Measurements from ENCODE around the gene UBE2E1.

DNA sequence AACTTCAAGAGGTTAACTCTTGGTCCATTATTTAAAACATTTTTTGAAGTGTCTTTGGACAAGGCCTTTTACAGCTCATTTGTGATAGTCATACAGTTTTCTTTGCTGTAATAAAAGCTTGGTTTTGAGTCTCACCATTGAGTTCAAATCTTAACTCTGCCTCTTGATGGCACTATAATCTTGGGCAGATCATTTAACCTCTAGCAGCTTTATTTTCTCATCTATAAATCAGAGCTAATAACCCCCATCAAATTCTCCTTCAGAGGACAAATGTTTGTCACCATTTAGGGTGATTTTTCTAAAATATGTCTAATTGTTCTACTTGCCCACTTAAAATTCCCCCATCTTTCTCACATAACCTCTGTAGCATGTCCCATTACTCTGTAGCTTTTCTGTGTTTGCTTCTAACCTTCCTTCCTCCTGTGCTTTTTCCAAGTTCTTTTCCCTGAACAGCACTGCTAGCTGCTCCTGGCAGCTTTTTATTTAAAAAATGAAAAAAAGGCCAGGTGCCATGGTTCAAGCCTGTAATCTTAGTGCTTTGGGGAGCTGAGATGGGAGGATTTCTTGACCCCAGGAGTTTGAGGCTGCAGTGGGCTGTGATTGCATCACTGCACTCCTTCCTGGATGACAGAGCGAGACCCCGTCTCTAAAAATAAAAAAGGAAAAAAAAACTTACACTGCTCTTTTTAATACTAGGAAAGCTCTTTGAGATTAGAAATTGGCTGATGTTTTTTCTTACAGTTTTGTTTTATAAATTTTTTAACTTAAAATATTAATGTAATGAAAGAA is 28.5 kb downstream of the UBE2E1 start:
- TF ChIP-seq EZH2 (IDR thresholded peaks at IDR 0.05; ENCODE audit: insufficient read depth, poor library complexity, severe bottlenecking) (no peak), EZH2phosphoT487 (IDR thresholded peaks at IDR 0.05; ENCODE audit: insufficient read depth, low read depth) (no peak)

All from GM23248 (cell line).